H9 (cell line): ENCODE results near the gene KRTAP5-6. TPM values are rescaled to one million over a fixed set of nuclear protein-coding genes. Genes with fewer than 3 reads are reported as not detected.
"Not testable (repeated sequence)": the region's sequence is repeated elsewhere in the genome, so short reads cannot be mapped to it uniquely, and the experiment has no call there.

Source experiments
- DNase-seq: peaks from one replicate; pipeline ENCODE4 v3.0.0-alpha.2; 2017
- H2AFZ ChIP-seq: one replicate; pipeline ENCODE4 v1.6.1; 2013; ENCODE audit warnings: mild to moderate bottlenecking, low read length, control low read depth, moderate library complexity
- H2AK5ac ChIP-seq: 2 replicates; pipeline ENCODE4 v1.6.1; 2013; ENCODE audit warnings: low read length, control low read depth, mixed read lengths; ENCODE audit not compliant: insufficient read length
- H2BK120ac ChIP-seq: one replicate; pipeline ENCODE4 v1.6.1; 2013; ENCODE audit warnings: low read depth, mild to moderate bottlenecking, low read length, control low read depth, inconsistent platforms; ENCODE audit not compliant: poor library complexity, severe bottlenecking
- H2BK12ac ChIP-seq: 2 replicates; pipeline ENCODE4 v1.6.1; 2013; ENCODE audit warnings: low read length, control low read depth, mixed read lengths, low read depth; ENCODE audit not compliant: insufficient read length
- H2BK15ac ChIP-seq: 2 replicates; pipeline ENCODE4 v1.6.1; 2013; ENCODE audit warnings: low read depth, low read length, control low read depth
- H2BK20ac ChIP-seq: one replicate; pipeline ENCODE4 v1.6.1; 2013; ENCODE audit warnings: low read depth, mild to moderate bottlenecking, low read length, control low read depth, inconsistent platforms; ENCODE audit not compliant: poor library complexity, severe bottlenecking
- H2BK5ac ChIP-seq: 2 replicates; pipeline ENCODE4 v1.6.1; 2013; ENCODE audit warnings: low read length, control low read depth, mixed read lengths; ENCODE audit not compliant: insufficient read length
- H3K14ac ChIP-seq: 2 replicates; pipeline ENCODE4 v1.6.1; 2013; ENCODE audit warnings: low read length, control low read depth; ENCODE audit not compliant: insufficient read depth
- H3K18ac ChIP-seq: 2 replicates; pipeline ENCODE4 v1.6.1; 2013; ENCODE audit warnings: low read depth, mild to moderate bottlenecking, mixed read lengths, low read length, control low read depth; ENCODE audit not compliant: insufficient read length
- H3K23ac ChIP-seq: 2 replicates; pipeline ENCODE4 v1.6.1; 2013; ENCODE audit warnings: low read length, control low read depth, mixed read lengths, low read depth; ENCODE audit not compliant: insufficient read length
- H3K23me2 ChIP-seq: 2 replicates; pipeline ENCODE4 v1.6.1; 2013; ENCODE audit warnings: low read depth, mild to moderate bottlenecking, mixed read lengths, low read length, control low read depth; ENCODE audit not compliant: insufficient read length, poor library complexity, severe bottlenecking
- H3K27ac ChIP-seq: 2 replicates; pipeline ENCODE4 v1.5.1; 2013; ENCODE audit warnings: low read length, control low read depth, mixed read lengths, low read depth; ENCODE audit not compliant: insufficient read length
- H3K27me3 ChIP-seq: 2 replicates; pipeline ENCODE4 v1.6.1; 2013; ENCODE audit warnings: low read length, control low read depth, inconsistent platforms; ENCODE audit not compliant: insufficient read depth
- H3K4ac ChIP-seq: 2 replicates; pipeline ENCODE4 v1.6.1; 2013; ENCODE audit warnings: low read depth, mild to moderate bottlenecking, control low read depth, inconsistent platforms, low read length, moderate library complexity
- H3K4me1 ChIP-seq: 2 replicates; pipeline ENCODE4 v1.6.1; 2013; ENCODE audit warnings: low read length, control low read depth, inconsistent platforms; ENCODE audit not compliant: insufficient read depth
- H3K4me2 ChIP-seq: 2 replicates; pipeline ENCODE4 v1.6.1; 2013; ENCODE audit warnings: low read length, control low read depth, mixed read lengths; ENCODE audit not compliant: insufficient read length, insufficient read depth
- H3K56ac ChIP-seq: 2 replicates; pipeline ENCODE4 v1.6.1; 2013; ENCODE audit warnings: low read depth, mild to moderate bottlenecking, mixed read lengths, low read length, control low read depth; ENCODE audit not compliant: insufficient read length
- H3K79me1 ChIP-seq: 2 replicates; pipeline ENCODE4 v1.6.1; 2013; ENCODE audit warnings: low read depth, mild to moderate bottlenecking, moderate library complexity, low read length, control low read depth, inconsistent platforms; ENCODE audit not compliant: insufficient read depth, poor library complexity, severe bottlenecking
- H3K79me2 ChIP-seq: 2 replicates; pipeline ENCODE4 v1.6.1; 2013; ENCODE audit warnings: low read length, control low read depth, inconsistent platforms; ENCODE audit not compliant: insufficient read depth
- H3K9ac ChIP-seq: 2 replicates; pipeline ENCODE4 v1.6.1; 2013; ENCODE audit warnings: low read length, control low read depth, mixed read lengths; ENCODE audit not compliant: insufficient read length; ENCODE audit errors: extremely low read depth
- H3K9me3 ChIP-seq: one replicate; pipeline ENCODE4 v1.6.1; 2013; ENCODE audit warnings: low read depth, low read length, inconsistent platforms; ENCODE audit not compliant: control insufficient read depth
- H3T11ph ChIP-seq: one replicate; pipeline ENCODE4 v1.6.1; 2013; ENCODE audit warnings: mild to moderate bottlenecking, low read length, control low read depth, inconsistent platforms
- H4K20me1 ChIP-seq: one replicate; pipeline ENCODE4 v1.6.1; 2013; ENCODE audit not compliant: control insufficient read depth, insufficient read length, insufficient read depth
- H4K5ac ChIP-seq: 2 replicates; pipeline ENCODE4 v1.6.1; 2013; ENCODE audit warnings: low read depth, mild to moderate bottlenecking, mixed read lengths, low read length, control low read depth; ENCODE audit not compliant: insufficient read length
- H4K8ac ChIP-seq: replicated peaks from 2 replicates; pipeline ENCODE4 v1.6.1; 2013; ENCODE audit warnings: low read length, control low read depth, mixed read lengths, low read depth; ENCODE audit not compliant: insufficient read length
- H4K91ac ChIP-seq: 2 replicates; pipeline ENCODE4 v1.6.1; 2013; ENCODE audit warnings: low read depth, mild to moderate bottlenecking, moderate library complexity, mixed read lengths, low read length, control low read depth; ENCODE audit not compliant: insufficient read length
- H3K27ac Mint-ChIP-seq, 3 experiments: 2 replicates in 2 of 3; 3 replicates in 1 of 3; pipeline ENCODE4 v1.8.0; 2020 to 2021; ENCODE audit warnings: mixed read lengths in 3 of 3, mild to moderate bottlenecking in 1 of 3, moderate library complexity in 1 of 3
- H3K27me3 Mint-ChIP-seq: 2 replicates; pipeline ENCODE4 v1.8.0; 2021; ENCODE audit warnings: low read depth, mild to moderate bottlenecking, moderate library complexity, mixed read lengths
- H3K36me3 Mint-ChIP-seq, 3 experiments: 2 replicates in 2 of 3; 3 replicates in 1 of 3; pipeline ENCODE4 v1.8.0; 2020 to 2021; ENCODE audit warnings: low read depth in 3 of 3, mixed read lengths in 3 of 3; ENCODE audit not compliant: insufficient read depth in 1 of 3
- H3K4me1 Mint-ChIP-seq, 2 experiments: 2 replicates each; pipeline ENCODE4 v1.8.0; 2020; ENCODE audit warnings: mixed read lengths in 2 of 2
- H3K4me3 Mint-ChIP-seq, 2 experiments: 2 replicates in 1 of 2; 3 replicates in 1 of 2; pipeline ENCODE4 v1.8.0; 2020 to 2021; ENCODE audit warnings: mild to moderate bottlenecking in 2 of 2, mixed read lengths in 2 of 2, moderate library complexity in 1 of 2
- H3K9me3 Mint-ChIP-seq, 2 experiments: 2 replicates in 1 of 2; 3 replicates in 1 of 2; pipeline ENCODE4 v1.8.0; 2020; ENCODE audit warnings: mild to moderate bottlenecking in 2 of 2, mixed read lengths in 2 of 2, moderate library complexity in 1 of 2
- WGBS: extraction: QIAGEN DNeasy Blood & Tissue Kit; methylation state at CpG from one replicate; pipeline ENCODE4 v1.1.7; 2013; ENCODE audit warnings: missing lambda C conversion rate, low lambda C conversion rate, mixed read lengths; ENCODE audit not compliant: insufficient read length; ENCODE audit errors: extremely low coverage; 5-methylcytosine and 5-hydroxymethylcytosine counted together
- total RNA-seq: library from RNA; stranded (reverse); gene quantifications from 2 replicates; pipeline ENCODE4 v1.2.1, GENCODE V29; 2021

KRTAP5-6 gene
- total RNA-seq, 1 experiment from 2014 or later = not detected

DNA sequence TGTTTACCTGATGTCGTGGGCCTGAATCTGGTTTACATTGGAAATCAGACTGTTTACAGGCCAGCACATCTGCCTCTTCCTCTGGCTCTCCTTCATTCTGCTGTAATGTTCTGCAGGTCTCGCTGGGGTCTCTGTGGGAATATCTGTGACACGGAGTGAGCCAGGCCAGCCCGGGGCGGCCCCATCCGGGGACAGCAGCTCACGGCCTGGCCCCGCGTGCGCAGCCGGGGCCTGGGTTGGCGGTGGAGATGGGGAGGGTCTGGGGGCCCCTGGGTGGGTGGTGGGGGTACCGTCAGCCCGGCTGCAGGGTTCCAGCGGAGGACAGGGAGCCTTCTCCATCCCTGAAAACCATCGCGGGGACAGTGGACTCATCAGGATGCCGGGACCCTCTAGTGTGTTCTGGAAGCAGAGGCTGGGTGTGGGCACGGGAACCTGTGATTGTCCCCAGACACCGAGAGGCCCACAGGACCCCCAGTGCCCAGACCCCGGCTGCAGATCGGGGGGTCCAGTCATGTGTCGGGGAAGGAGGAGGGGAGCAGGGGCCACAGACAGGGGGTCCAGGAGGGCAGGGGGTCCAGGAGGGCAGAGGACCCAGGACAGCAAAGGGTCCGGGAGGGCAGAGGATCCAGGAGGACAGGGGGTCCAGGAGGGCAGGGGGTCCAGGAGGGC is 13.0 kb upstream of the KRTAP5-6 start:
- peaks cover 20% of the 10 kb centered on the region for H3K27me3 Mint-ChIP-seq
- not testable (repeated sequence) for H3K4ac ChIP-seq, H3K4me1 Mint-ChIP-seq

DNA sequence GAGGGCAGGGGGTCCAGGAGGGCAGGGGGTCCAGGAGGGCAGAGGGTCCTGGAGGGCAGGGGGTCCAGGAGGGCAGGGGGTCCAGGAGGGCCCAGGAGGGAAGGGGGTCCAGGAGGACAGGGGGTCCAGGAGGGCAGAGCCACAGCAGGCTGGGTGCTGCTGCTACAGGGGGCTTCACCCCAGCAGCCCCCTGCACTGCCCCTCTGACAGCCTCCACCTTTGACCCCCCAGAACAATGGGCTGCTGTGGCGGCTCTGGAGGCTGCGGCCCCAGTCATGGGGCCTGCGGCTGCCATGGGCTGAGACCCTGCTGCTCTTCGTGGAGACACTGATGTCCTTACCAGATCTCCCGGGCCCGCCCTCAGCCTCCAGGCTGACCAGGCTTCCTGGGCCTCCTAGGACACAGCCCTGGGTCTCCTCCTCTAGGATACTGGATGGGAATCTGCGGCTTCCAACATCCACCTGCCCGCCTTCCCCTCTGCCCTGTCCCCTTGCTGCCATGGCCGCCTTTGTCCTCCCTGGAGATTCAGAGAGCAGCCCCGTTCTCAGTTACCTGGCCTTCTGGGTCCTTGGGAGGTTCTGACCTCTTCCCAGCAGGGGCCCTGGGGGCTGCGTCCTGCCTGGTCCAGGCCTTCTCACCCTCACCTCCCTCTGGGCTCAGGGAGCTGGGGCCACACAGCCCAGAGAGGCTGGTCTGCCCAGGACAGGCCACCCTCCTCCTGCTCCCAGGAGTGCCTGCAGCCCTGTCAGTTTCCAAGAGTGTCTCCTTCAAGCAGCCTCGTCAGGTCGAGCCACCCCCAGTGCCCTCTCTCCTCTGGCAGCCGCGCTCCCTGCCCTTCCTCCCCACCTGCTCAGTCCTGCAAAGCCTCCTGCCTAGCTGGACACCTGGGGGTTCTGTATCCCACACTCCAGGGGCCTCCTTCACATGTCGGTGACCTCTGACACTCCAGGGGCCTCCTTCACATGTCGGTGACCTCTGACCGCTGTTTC is 11.8 kb upstream of the KRTAP5-6 start:
- H4K20me1 ChIP-seq, H3K9ac ChIP-seq: not testable (repeated sequence)

More for the DNA sequence above, 13.0 kb upstream of the KRTAP5-6 start:
- H2BK5ac ChIP-seq, H3K23me2 ChIP-seq, H3K79me2 ChIP-seq, H2BK15ac ChIP-seq, H2AFZ ChIP-seq, H3K4me2 ChIP-seq, H3K4me3 Mint-ChIP-seq, H3K9me3 Mint-ChIP-seq, H3K36me3 Mint-ChIP-seq, H3K27ac ChIP-seq, H3K18ac ChIP-seq, H3K9ac ChIP-seq, H3K27ac Mint-ChIP-seq, H4K5ac ChIP-seq, H3K56ac ChIP-seq, H3K14ac ChIP-seq, H3T11ph ChIP-seq, H3K23ac ChIP-seq, H3K9me3 ChIP-seq, H2BK120ac ChIP-seq, DNase-seq, H4K20me1 ChIP-seq, H4K91ac ChIP-seq, H3K4me1 ChIP-seq, H2AK5ac ChIP-seq, H3K79me1 ChIP-seq, H4K8ac ChIP-seq, H3K27me3 ChIP-seq, H2BK20ac ChIP-seq, H2BK12ac ChIP-seq: not testable (repeated sequence)
- WGBS = no CpG with 5 or more reads among the region's 24 CpGs

More for the DNA sequence above, 11.8 kb upstream of the KRTAP5-6 start:
- H2BK20ac ChIP-seq, H3T11ph ChIP-seq, H3K4me2 ChIP-seq, H3K9me3 ChIP-seq, H3K23ac ChIP-seq, H4K8ac ChIP-seq, H4K91ac ChIP-seq, H2BK5ac ChIP-seq, H3K79me1 ChIP-seq, H3K56ac ChIP-seq, H3K27me3 ChIP-seq, DNase-seq, H3K23me2 ChIP-seq, H3K14ac ChIP-seq, H3K79me2 ChIP-seq, H2AFZ ChIP-seq, H2BK120ac ChIP-seq, H3K27ac ChIP-seq, H3K4ac ChIP-seq, H3K36me3 Mint-ChIP-seq, H3K4me3 Mint-ChIP-seq, H3K9me3 Mint-ChIP-seq, H3K18ac ChIP-seq, H2AK5ac ChIP-seq, H3K4me1 ChIP-seq, H4K5ac ChIP-seq, H2BK15ac ChIP-seq, H2BK12ac ChIP-seq, H3K4me1 Mint-ChIP-seq: not testable (repeated sequence)
- Mint-ChIP-seq H3K27me3 (peaks cover 27% of the 10 kb centered on the region), H3K27ac (peak overlapping the region in 1 of 3 experiments; percentile 15; a peak in 1 of 7 replicates)
- no CpG with 5 or more reads among the region's 18 CpGs for WGBS
